ENCODE results near the gene ADH1A. TPM values are rescaled to one million over a fixed set of nuclear protein-coding genes. Genes with fewer than 3 reads are reported as not detected.

ADH1A gene
- total and polyA plus RNA-seq, 2 of the 13 experiments (the other 11 are each of a cell fraction or from before 2014, with no cell fraction given): 0.13 TPM; not detected in 1

DNA sequence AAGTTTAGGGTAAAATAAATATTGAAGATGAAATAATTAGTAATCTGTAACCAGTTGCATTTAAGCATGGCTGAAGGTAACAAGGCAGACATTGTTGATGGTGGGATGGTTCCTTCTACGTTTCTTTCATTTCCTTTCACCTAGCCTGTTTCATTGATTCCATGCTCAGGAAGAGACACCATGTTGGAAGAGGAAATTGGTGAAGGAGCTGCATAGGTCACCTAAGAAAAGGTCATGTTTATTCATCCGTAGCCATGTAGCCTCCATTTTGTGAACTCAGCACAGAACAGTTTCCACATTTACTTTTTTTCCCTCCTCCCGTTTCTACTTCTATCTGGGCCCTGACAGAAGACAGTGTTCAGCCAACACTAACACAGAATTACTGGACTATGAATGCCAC lies 26.6 kb upstream of the ADH1A start:
- Histone ChIP-seq H3K27ac (ENCODE audit: extremely low read length, insufficient read depth, low read length) (no peak overlapping the region), H4K20me1 (ENCODE audit: insufficient read depth, low read length) (no peaks in the 10 kb centered on the region), H3K4me1 (ENCODE audit: insufficient read depth, low read length) (0 out of 2 replicates have a peak, but pooled peaks cover 7% of the 10 kb centered on the region), H3K36me3 (replicated peaks in 1 of 2; ENCODE audit: control insufficient read depth in 1 of 2, insufficient read depth in 2 of 2, low read length in 2 of 2) (no peaks in the 10 kb centered on the region), H3K9me3 (ENCODE audit: low read length) (no peaks in the 10 kb centered on the region), H2AFZ (ENCODE audit: low read length) (no peak overlapping the region), H3K79me2 (ENCODE audit: insufficient read depth, low read length) (no peaks in the 10 kb centered on the region), H3K27me3 (ENCODE audit: control insufficient read depth in 1 of 2, insufficient read depth in 2 of 2, low read length in 2 of 2) (no peaks in the 10 kb centered on the region), H3K9ac (ENCODE audit: insufficient read depth, low read depth, low read length) (no peak overlapping the region), H3K4me3 (replicated peaks in 1 of 3; ENCODE audit: insufficient read depth in 1 of 3, low read depth in 2 of 3, low read length in 3 of 3) (no peak overlapping the region), H3K4me2 (ENCODE audit: low read depth, low read length) (no peak overlapping the region)
- POLR2A ChIA-PET: no interaction called here
- 43% methylated on average over 3 of the region's 3 CpGs for WGBS (ENCODE audit: low lambda C conversion rate)
- CTCF ChIA-PET (ENCODE audit: low intra/inter-chr PET ratio, low total read pairs): no interaction called here
- FAIRE-seq (no peak), ATAC-seq (no peak), DNase-seq (ENCODE audit: low spot score) (no peak)
- BruUV-seq (replicated peaks): no TSS peak
- in situ Hi-C loops (cut with HindIII; ENCODE audit: extremely low pct_ligation_motif_present, low pct_unique_long_range_greater_than_20kb): no loop called here
- TF ChIP-seq, protein P1, sequence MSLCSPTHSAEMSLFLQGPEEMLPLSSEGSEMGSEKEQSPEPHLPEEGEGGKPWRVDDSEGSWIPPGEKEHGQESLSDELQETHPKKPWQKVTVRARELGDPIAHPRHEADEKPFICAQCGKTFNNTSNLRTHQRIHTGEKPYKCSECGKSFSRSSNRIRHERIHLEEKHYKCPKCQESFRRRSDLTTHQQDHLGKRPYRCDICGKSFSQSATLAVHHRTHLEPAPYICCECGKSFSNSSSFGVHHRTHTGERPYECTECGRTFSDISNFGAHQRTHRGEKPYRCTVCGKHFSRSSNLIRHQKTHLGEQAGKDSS (CRISPR knock-in tag; IDR thresholded peaks at IDR 0.05; ENCODE audit: borderline replicate concordance, low read depth): no peak
- TF ChIP-seq TBX2 (CRISPR knock-in tag; IDR thresholded peaks at IDR 0.05; ENCODE audit: borderline replicate concordance) (no peak), ZNF7 (CRISPR knock-in tag; IDR thresholded peaks at IDR 0.05) (no peak), ZNF292 (CRISPR knock-in tag; IDR thresholded peaks at IDR 0.05; ENCODE audit: borderline replicate concordance, low read depth) (no peak), SALL1 (CRISPR knock-in tag; IDR thresholded peaks at IDR 0.05) (no peak), ZNF274 (CRISPR knock-in tag; IDR thresholded peaks at IDR 0.05) (no peak), ZNF230 (CRISPR knock-in tag; IDR thresholded peaks at IDR 0.05) (no peak), ZNF251 (CRISPR knock-in tag; IDR thresholded peaks at IDR 0.05) (no peak), ZNF225 (CRISPR knock-in tag; IDR thresholded peaks at IDR 0.05) (no peak), RFX5 (IDR thresholded peaks at IDR 0.05; ENCODE audit: low read depth, low read length) (no peak), NRL (CRISPR knock-in tag; IDR thresholded peaks at IDR 0.05; ENCODE audit: borderline replicate concordance) (no peak), ZNF138 (CRISPR knock-in tag; IDR thresholded peaks at IDR 0.05; ENCODE audit: low read depth) (no peak), HNRNPL (IDR thresholded peaks at IDR 0.05; ENCODE audit: low read depth, low read length) (no peak), ESRRA (CRISPR knock-in tag; IDR thresholded peaks at IDR 0.05; ENCODE audit: low read depth) (no peak), ZBTB20 (CRISPR knock-in tag; IDR thresholded peaks at IDR 0.05; ENCODE audit: borderline replicate concordance, low read depth) (no peak), SP2 (CRISPR knock-in tag; IDR thresholded peaks at IDR 0.05) (no peak)
- TF ChIP-seq, protein P2, sequence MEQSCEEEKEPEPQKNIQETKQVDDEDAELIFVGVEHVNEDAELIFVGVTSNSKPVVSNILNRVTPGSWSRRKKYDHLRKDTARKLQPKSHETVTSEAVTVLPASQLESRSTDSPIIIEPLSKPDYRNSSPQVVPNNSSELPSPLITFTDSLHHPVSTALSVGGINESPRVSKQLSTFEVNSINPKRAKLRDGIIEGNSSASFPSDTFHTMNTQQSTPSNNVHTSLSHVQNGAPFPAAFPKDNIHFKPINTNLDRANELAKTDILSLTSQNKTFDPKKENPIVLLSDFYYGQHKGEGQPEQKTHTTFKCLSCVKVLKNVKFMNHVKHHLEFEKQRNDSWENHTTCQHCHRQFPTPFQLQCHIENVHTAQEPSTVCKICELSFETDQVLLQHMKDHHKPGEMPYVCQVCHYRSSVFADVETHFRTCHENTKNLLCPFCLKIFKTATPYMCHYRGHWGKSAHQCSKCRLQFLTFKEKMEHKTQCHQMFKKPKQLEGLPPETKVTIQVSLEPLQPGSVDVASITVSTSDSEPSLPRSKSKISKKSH (CRISPR knock-in tag; IDR thresholded peaks at IDR 0.05; ENCODE audit: borderline replicate concordance): no peak
- TF ChIP-seq, protein P3, sequence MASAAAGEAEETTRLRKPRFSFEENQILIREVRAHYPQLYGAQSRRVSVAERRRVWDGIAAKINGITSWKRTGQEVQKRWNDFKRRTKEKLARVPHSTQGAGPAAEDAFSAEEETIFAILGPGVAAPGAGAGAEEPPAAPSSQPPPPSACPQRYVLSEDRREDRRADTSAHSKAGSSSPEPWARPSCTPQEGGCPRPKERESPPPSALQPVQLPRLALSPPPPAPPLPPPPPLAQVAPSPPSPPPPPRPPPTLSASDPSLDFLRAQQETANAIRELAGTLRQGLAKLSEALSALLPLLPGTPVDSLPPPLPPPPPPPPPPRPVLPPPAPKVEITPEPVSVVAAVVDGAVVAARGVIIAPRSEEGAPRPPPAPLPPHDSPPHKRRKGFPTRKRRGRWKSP (CRISPR knock-in tag; IDR thresholded peaks at IDR 0.05): no peak
- TF ChIP-seq, protein P4, sequence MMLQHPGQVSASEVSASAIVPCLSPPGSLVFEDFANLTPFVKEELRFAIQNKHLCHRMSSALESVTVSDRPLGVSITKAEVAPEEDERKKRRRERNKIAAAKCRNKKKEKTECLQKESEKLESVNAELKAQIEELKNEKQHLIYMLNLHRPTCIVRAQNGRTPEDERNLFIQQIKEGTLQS (CRISPR knock-in tag; IDR thresholded peaks at IDR 0.05): no peak
- intact Hi-C loops (cut with micrococcal nuclease; ENCODE audit: unreplicated experiment): no loop called here

Data from HepG2 (cell line).